Measurements from ENCODE around the gene METTL17.

The METTL17 gene

DNA sequence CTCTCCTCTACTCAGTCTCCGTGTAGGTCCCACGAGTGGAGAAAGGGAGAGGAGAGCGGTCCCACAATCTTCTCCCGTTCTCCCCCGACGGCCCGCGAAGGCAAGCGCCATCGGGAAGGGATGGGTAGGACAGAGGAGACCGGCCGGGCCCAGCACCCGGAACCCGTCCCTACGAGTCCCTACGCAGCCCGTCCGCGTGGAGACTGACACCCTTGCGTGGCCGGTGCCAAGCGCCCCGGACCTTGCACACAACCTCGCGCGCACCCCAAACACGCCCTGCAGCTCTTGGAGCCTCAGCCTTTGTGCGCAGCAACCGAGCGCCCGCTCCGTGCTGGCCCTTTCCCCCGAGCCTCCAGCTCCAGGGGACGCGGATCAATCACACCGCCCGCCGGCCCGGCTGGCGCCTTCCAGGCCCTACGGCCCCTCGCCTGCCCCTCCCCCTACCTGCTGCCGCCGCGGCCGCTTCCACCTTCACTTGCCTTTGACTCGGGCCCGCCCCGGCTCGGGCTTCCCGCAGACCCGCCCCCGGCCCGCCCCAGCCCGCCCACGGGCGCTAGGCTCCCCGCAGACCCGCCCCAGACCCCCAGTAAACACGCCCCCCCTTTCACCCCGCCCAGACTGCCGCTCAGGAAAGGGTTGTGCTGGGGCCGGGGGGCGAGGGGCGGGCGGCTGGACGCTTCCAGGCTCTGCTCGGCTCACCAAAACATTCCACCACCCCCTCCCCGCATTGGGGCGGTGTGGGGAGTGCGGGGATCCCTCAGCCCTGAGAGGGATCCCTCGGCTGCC lies 35.0 kb downstream of the METTL17 start, which contains the start of gene NDRG2:
TSS of gene NDRG2 (minus strand) at position 477 of the 786 bp plus-strand sequence. CDS start 1,746 bp downstream, outside the sequence.
- TF ChIP-seq, protein P1, sequence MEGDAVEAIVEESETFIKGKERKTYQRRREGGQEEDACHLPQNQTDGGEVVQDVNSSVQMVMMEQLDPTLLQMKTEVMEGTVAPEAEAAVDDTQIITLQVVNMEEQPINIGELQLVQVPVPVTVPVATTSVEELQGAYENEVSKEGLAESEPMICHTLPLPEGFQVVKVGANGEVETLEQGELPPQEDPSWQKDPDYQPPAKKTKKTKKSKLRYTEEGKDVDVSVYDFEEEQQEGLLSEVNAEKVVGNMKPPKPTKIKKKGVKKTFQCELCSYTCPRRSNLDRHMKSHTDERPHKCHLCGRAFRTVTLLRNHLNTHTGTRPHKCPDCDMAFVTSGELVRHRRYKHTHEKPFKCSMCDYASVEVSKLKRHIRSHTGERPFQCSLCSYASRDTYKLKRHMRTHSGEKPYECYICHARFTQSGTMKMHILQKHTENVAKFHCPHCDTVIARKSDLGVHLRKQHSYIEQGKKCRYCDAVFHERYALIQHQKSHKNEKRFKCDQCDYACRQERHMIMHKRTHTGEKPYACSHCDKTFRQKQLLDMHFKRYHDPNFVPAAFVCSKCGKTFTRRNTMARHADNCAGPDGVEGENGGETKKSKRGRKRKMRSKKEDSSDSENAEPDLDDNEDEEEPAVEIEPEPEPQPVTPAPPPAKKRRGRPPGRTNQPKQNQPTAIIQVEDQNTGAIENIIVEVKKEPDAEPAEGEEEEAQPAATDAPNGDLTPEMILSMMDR (IDR thresholded peaks at IDR 0.05; ENCODE audit: insufficient read depth, low read depth, low read length, missing control alignments), result no peak
- H3K4me3 ChIP-seq (ENCODE audit: low read depth, low read length), result no peak within 1 kb of the TSS
- peak; percentile 10 for DNase-seq (ENCODE audit: low read depth)

DNA sequence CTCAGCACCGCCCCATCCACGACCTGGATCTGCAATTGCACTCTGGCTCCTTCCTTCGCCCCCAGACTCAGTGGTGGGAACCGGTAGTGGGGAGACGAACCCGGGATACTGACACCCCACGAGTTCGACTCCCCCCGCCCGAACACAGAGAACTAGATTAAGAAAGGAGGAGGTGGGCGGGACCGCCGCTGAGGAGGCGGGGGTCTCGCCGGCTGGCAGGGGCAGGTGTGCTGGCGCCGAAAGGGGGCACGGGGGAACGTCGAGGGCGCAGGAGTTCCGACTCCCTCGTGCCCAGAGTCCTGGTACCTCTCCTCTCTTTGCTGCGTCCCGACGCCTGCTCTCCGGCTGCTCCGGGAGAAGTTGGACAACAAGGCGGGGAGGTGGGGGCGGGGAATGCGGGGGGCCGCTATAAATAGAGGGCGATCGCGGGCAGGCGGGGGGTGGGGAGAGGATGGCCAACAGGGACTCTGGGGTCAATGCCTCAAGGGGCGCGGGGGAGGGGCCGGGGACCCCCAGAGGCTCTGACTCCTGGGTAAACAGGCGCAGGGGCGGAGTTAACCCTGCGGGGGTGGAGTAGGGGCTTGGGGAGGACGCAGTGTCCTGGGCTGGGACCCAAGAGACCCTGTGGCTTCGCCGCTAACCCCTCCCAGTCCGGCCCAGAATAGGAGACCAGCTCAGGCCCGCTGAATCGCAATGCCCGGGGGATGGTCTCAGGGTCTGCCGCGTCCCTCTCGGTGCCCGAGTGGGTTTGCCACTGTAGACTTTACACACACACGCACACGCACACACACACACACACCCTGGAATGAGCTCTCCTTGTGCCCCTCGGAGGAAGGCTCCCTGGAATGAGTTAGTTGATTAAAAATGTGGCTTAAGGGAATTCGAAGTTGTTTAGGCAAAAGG lies 35.8 kb downstream of the METTL17 start:
- TF ChIP-seq, protein P1 (IDR thresholded peaks at IDR 0.05; ENCODE audit: insufficient read depth, low read depth, low read length, missing control alignments), result no peak
- H3K4me3 ChIP-seq (ENCODE audit: low read depth, low read length), result no peak overlapping the region
- DNase-seq (ENCODE audit: low read depth), result no peak

DNA sequence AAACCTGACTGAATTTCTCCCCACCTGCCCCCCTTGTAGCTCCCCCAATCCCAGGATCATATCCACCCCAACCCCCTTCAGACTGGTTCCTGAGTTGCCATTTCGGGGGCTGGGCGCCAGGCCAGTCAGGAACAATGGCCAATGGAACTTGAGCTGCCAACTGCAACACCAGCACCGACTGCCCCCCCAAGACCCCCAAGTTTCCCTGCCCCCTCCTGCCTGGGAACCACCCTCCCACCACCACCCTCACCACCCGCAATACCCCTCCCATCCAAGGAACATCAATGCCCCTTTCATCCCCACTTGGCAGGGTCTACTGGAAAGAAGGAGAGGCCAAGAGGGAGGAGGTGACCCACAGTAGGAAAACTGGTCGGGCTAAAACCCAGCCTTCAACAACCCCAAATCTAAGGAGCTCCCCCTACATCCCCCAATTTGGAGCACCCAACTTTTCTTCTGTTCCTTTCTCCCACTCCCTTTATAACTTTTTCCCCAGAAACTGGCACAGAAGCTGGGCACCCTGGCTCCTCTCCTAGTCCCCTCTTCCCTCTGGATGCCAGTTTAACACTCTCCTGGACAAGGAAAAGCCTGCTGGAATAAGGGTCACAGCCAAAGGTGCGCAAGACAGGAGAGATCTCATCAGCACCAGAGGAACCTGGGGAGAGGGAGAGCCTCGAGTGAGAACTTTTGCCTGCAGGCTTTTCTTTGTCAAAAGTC lies 36.7 kb downstream of the METTL17 start:
- no peak for DNase-seq (ENCODE audit: low read depth)
- H3K4me3 ChIP-seq (ENCODE audit: low read depth, low read length), result no peak overlapping the region

DNA sequence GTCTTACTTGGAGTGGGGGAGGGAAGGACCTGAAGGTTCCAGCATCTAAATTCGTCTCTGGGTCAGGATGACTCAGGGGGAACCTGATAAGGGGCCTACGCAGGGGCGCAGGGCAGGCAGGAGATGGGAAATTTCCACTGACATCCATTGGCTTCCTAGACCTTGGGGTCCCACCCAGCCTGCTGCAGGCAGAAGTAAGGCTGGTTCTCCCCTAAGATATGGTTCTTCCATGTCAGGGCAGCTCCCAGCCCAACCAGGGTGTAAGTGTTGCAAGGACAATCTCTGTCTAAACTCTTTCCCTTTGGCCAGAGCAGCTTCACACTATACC lies 37.2 kb downstream of the METTL17 start:
- no peak overlapping the region for H3K4me3 ChIP-seq (ENCODE audit: low read depth, low read length)
- no peak for DNase-seq (ENCODE audit: low read depth)
- TF ChIP-seq, protein P1 (IDR thresholded peaks at IDR 0.05; ENCODE audit: insufficient read depth, low read depth, low read length, missing control alignments), result no peak

More for the DNA sequence above, 36.7 kb downstream of the METTL17 start:
- TF ChIP-seq, protein P1 (IDR thresholded peaks at IDR 0.05; ENCODE audit: insufficient read depth, low read depth, low read length, missing control alignments), result no peak

DNA sequence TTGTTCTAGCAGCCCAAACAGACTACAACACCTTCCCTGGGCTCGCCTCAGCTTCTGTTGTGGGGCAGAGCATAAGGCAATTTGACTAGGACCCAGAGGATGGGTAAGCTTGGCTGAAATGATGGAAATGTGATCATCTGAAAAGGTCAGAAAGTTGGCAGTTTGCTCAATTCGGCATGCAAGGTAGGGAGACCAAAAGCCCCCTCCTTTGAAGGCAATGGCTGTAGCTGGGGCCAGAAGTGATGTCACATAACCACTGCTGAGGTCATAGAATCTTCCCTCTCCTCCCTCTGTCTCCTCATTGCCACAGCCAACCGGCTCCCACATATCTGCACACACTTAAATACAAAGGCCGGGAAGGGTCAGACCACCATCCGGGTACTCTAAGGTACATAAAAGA lies 40.1 kb downstream of the METTL17 start, which contains the start of gene TPPP2:
TSS of gene TPPP2 (plus strand) at position 301 of the 400 bp plus-strand sequence. CDS start 365 bp downstream, outside the sequence.
- TF ChIP-seq, protein P1 (IDR thresholded peaks at IDR 0.05; ENCODE audit: insufficient read depth, low read depth, low read length, missing control alignments), result no peak
- DNase-seq (ENCODE audit: low read depth), result no peak

DNA sequence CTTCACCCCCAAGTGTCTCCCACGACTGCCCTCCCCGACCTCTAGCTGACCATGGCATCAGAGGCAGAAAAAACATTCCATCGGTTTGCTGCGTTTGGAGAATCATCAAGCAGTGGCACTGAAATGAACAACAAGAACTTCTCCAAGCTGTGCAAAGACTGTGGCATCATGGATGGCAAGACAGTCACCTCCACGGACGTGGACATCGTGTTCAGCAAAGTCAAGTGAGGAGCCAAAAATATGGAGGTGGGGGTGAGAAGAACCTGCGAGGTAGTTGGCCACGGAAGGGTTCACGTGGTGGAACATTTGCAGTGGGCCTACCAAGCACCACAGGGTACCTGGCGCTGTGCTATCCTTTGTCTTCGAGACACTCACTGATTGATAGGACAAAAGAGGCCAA lies 40.8 kb downstream of the METTL17 start:
- DNase-seq (ENCODE audit: low read depth), result no peak
- H3K4me3 ChIP-seq (ENCODE audit: low read depth, low read length), result no peak overlapping the region
- TF ChIP-seq, protein P1 (IDR thresholded peaks at IDR 0.05; ENCODE audit: insufficient read depth, low read depth, low read length, missing control alignments), result no peak

More for the DNA sequence above, 40.1 kb downstream of the METTL17 start, which contains the start of gene TPPP2:
- no peak within 1 kb of the TSS for H3K4me3 ChIP-seq (ENCODE audit: low read depth, low read length)
